HFF-Myc (cell line): ENCODE results near the gene CD101.

Source experiments
- DNase-seq: peaks from one replicate; pipeline ENCODE4 v3.0.0-alpha.2; 2011; ENCODE audit warnings: low read depth; ENCODE audit errors: extremely low read depth
- H3K4me3 ChIP-seq: replicated peaks from 2 replicates; pipeline ENCODE4 v1.5.1; 2011; ENCODE audit warnings: low read depth, mild to moderate bottlenecking, control low read depth, low read length
- TF ChIP-seq, protein P1 (sequence below): IDR thresholded peaks from 2 replicates; pipeline ENCODE4 v1.5.1; 2012; ENCODE audit warnings: mild to moderate bottlenecking, low read depth, low read length, control low read depth; ENCODE audit errors: missing control alignments

Gene CD101

DNA sequence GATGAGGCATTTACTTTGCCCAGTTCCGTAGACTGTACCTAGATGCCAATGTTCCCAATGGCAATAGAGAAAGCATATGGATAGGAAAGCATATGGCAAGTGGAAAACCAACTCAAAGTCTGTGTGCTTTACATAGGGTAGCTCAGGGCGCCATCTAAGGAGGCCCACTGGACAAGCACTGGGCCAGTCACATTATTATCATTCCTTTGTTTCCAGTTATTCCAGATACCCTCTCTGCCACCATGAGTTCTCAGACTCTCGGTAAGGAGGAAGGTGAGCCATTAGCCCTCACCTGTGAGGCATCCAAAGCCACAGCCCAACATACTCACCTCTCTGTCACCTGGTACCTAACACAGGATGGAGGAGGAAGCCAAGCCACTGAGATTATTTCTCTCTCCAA lies 9.8 kb downstream of the CD101 start:
- no peak for DNase-seq
- TF ChIP-seq, protein P1, sequence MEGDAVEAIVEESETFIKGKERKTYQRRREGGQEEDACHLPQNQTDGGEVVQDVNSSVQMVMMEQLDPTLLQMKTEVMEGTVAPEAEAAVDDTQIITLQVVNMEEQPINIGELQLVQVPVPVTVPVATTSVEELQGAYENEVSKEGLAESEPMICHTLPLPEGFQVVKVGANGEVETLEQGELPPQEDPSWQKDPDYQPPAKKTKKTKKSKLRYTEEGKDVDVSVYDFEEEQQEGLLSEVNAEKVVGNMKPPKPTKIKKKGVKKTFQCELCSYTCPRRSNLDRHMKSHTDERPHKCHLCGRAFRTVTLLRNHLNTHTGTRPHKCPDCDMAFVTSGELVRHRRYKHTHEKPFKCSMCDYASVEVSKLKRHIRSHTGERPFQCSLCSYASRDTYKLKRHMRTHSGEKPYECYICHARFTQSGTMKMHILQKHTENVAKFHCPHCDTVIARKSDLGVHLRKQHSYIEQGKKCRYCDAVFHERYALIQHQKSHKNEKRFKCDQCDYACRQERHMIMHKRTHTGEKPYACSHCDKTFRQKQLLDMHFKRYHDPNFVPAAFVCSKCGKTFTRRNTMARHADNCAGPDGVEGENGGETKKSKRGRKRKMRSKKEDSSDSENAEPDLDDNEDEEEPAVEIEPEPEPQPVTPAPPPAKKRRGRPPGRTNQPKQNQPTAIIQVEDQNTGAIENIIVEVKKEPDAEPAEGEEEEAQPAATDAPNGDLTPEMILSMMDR, result no peak
- no peak overlapping the region for H3K4me3 ChIP-seq

- no peak overlapping the region for H3K4me3 ChIP-seq
- TF ChIP-seq, protein P1, result no peak
- no peak for DNase-seq
Observed at GRCh38 chr1:117013309-117013858, 11.8 kb downstream of the CD101 start.

GRCh38 chr1:117014209-117014608 lies 12.6 kb downstream of the CD101 start:
- TF ChIP-seq, protein P1, result no peak
- DNase-seq, result no peak
- H3K4me3 ChIP-seq, result no peak overlapping the region

DNA sequence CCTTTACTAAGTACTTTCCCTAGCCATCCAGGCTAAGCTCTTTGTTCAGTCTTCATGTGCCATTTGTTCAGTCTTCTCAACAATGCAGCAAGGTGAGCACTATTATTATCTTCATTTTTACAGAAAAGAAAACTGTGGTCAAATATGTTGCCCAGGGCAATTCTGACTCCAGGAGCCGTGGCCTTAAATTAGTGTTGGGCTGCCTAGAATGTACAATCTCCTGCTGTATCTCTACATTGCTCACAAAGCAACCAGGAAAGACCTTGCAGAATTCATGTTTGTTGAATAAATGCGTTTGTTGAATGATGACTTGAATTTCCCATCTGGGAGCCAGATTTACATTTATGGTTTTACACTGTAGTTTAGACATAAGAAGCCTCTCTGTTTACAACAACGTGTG lies 14.2 kb downstream of the CD101 start:
- H3K4me3 ChIP-seq, result no peak overlapping the region
- DNase-seq, result no peak
- TF ChIP-seq, protein P1, result no peak

GRCh38 chr1:117017062-117017461 lies 15.5 kb downstream of the CD101 start:
- TF ChIP-seq, protein P1, result no peak
- no peak for DNase-seq
- H3K4me3 ChIP-seq, result no peak overlapping the region

DNA sequence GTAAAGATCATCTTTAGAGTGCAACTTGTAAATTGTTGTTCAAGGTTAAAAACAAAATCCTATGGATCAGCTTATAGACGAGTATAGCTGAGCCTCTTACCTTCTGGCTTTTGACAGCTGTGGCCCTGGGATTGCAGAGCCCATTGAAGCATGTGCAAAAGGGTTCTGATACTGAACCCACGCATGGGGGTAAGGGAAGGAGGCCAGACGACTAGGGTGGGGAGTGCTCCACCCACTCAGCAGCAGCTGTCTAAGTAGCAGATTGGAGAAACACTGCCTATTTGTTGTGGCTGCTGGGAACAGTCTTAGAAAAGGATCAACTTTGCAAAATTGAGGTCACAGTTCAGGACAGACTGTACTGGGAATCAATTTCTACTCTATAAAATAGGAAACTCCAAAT lies 16.1 kb downstream of the CD101 start:
- H3K4me3 ChIP-seq, result no peak overlapping the region
- no peak for DNase-seq
- TF ChIP-seq, protein P1, result no peak

- TF ChIP-seq, protein P1, result no peak
- H3K4me3 ChIP-seq, result no peak overlapping the region
- no peak for DNase-seq
Observed at GRCh38 chr1:117020526-117021156, 19.1 kb downstream of the CD101 start.
